ENCODE results near the gene GPATCH1. TPM values are rescaled to one million over a fixed set of nuclear protein-coding genes. Genes with fewer than 3 reads are reported as not detected.

Gene GPATCH1
- total and polyA plus RNA-seq, 9 of the 15 experiments (the other 6 are each of a cell fraction or from before 2014, with no cell fraction given): 3.7 to 9.7 (median 7.7) TPM

- TF ChIP-seq SNRNP70 (optimal IDR thresholded peaks at IDR 0.05; ENCODE audit: low read depth, low read length): no peak
- no peak for TF ChIP-seq SMARCA4 (IDR thresholded peaks at IDR 0.05)
- TF ChIP-seq CBX2 (IDR thresholded peaks at IDR 0.05; ENCODE audit: insufficient read depth, low read length, poor library complexity, severe bottlenecking): no peak
- peak; percentile 53; the same call in 1 of the 2 replicates for TF ChIP-seq XRCC5 (IDR thresholded peaks at IDR 0.05; ENCODE audit: low read depth, low read length)
- peak; percentile 95 for TF ChIP-seq POLR2B (IDR thresholded peaks at IDR 0.05; ENCODE audit: low read depth, partially characterized antibody)
- TF ChIP-seq GTF2F1 (IDR thresholded peaks at IDR 0.05; ENCODE audit: low read depth, low read length): peak; percentile 69; the same call in 1 of the 2 replicates
- peak; percentile 92 for TF ChIP-seq GABPB1 (CRISPR knock-in tag; IDR thresholded peaks at IDR 0.05)
- TF ChIP-seq POLR2H (tag; IDR thresholded peaks at IDR 0.05; ENCODE audit: low read depth): peak; percentile 100
- peak; percentile 72; the same call in 1 of the 2 replicates for TF ChIP-seq KAT7 (CRISPR knock-in tag; IDR thresholded peaks at IDR 0.05; ENCODE audit: borderline replicate concordance)
- TF ChIP-seq KHSRP (IDR thresholded peaks at IDR 0.05): no peak
- TF ChIP-seq, protein P1, sequence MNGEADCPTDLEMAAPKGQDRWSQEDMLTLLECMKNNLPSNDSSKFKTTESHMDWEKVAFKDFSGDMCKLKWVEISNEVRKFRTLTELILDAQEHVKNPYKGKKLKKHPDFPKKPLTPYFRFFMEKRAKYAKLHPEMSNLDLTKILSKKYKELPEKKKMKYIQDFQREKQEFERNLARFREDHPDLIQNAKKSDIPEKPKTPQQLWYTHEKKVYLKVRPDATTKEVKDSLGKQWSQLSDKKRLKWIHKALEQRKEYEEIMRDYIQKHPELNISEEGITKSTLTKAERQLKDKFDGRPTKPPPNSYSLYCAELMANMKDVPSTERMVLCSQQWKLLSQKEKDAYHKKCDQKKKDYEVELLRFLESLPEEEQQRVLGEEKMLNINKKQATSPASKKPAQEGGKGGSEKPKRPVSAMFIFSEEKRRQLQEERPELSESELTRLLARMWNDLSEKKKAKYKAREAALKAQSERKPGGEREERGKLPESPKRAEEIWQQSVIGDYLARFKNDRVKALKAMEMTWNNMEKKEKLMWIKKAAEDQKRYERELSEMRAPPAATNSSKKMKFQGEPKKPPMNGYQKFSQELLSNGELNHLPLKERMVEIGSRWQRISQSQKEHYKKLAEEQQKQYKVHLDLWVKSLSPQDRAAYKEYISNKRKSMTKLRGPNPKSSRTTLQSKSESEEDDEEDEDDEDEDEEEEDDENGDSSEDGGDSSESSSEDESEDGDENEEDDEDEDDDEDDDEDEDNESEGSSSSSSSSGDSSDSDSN (IDR thresholded peaks at IDR 0.05; ENCODE audit: borderline replicate concordance in 1 of 2, low read depth in 2 of 2, low read length in 2 of 2): peak; percentile 64 to 94; a peak in 3 of 4 replicates
- peak; percentile 58 for TF ChIP-seq TAF1 (IDR thresholded peaks at IDR 0.05; ENCODE audit: control insufficient read depth, extremely low read depth, insufficient read depth, low read length, severe bottlenecking)
- peak; percentile 48; the same call in 1 of the 2 replicates for TF ChIP-seq RFX5 (IDR thresholded peaks at IDR 0.05; ENCODE audit: low read depth, low read length)
- TF ChIP-seq RAD51 (IDR thresholded peaks at IDR 0.05; ENCODE audit: borderline replicate concordance, low read depth): no peak
- no peak for TF ChIP-seq COPS2 (conservative IDR thresholded peaks at IDR 0.05)
- peak; percentile 57 for TF ChIP-seq SOX6 (IDR thresholded peaks at IDR 0.05)
- peak; percentile 90 for TF ChIP-seq PHF20 (IDR thresholded peaks at IDR 0.05; ENCODE audit: partially characterized antibody)
- no peak for TF ChIP-seq CC2D1A (IDR thresholded peaks at IDR 0.05)
- no peak for TF ChIP-seq ZNF3 (CRISPR knock-in tag; IDR thresholded peaks at IDR 0.05)
These were observed 95.9 kb downstream of the GPATCH1 start (continued) for GRCh38 chr19:33176670-33177416.

Data from K562 (cell line).